ENCODE results near the gene ELF1.
A peak's percentile ranks its signal among the peaks of the same experiment; 100 is the strongest.
"Not testable (repeated sequence)": the region's sequence is repeated elsewhere in the genome, so short reads cannot be mapped to it uniquely, and the experiment has no call there.

ELF1 gene

DNA sequence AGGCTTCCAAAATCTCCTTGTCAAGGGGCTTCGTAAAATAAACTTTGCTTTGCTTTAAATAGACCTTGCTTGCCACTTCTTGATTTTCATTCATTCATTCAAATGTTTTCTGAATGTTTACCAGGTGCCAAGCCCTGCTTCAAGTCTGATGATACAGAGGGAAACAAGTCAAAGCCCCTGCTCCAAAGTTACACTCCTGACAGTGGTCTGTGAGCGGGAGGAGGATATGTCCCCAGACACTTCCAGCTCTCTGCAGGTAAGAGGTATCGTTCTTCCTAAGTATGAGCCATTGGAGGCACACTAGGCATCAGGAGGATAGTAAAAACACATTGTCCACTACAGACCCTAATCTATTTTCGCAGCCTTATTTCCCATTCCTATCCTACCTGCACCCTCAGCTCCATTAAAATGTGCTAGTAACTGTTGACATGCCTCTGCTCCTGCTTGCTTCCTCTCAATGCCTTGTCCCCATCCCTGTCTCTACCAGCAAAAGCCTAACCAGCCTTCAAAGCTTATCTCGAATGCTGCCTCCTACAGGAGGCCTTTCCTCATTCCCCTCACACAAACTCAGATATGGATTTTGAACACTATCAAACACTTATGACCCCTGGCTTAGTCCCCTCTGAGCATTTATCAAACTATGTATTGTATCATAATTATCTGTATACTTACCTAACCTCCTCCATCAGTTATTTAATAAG lies 36.0 kb upstream of the ELF1 start:
- peaks cover 4 to 16% of the 10 kb centered on the region in 2 donors for H3K36me3 Mint-ChIP-seq
- H3K27me3 Mint-ChIP-seq, result no peaks in the 10 kb centered on the region
- H3K4me3 Mint-ChIP-seq, result peak overlapping the region in 1 of 2 donors; percentile 11
- peaks cover 35 to 80% of the 10 kb centered on the region in 2 donors for H3K4me1 Mint-ChIP-seq
- DNase-seq (no peak), ATAC-seq (replicated peaks) (no peak)
- peak overlapping the region; percentile 7 for H3K27ac Mint-ChIP-seq
- H3K9me3 Mint-ChIP-seq, result no peaks in the 10 kb centered on the region

DNA sequence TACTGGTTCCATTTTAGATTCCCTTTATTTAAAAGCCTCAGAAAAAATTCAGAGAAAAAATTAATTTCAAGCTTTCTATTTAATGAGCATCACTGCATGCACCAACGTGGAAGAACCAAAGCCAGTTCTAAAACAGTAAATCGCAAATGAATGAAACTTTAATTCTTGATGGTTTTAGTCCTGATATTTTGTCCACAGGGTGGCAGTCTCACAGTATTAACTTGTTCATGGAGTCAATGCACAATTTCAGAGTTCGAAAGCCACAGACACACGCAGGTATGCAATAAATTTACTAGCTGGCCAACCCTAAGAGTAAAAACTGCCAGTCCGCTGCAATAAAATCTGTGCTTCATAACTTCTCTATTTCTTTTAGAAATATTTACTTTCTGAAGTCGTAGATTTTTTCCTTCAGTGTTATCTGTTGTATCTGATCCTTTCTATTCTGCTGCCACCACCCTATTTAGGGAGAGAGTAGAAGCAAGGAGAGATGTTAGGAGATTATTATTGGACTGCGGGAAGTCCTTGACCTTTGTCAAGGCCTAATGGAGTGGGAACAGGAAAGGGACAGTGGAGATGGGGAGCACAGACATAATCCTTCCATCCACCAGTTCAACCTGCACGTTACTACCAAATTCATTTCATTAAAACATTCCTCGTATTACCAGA lies 35.2 kb upstream of the ELF1 start:
- Mint-ChIP-seq H3K9me3 (no peaks in the 10 kb centered on the region), H3K36me3 (peaks cover 8 to 20% of the 10 kb centered on the region in 2 donors), H3K27me3 (no peaks in the 10 kb centered on the region), H3K4me1 (peaks cover 40 to 80% of the 10 kb centered on the region in 2 donors), H3K4me3 (peak overlapping the region in 1 of 2 donors; percentile 65), H3K27ac (no peak overlapping the region)
- DNase-seq (no peak), ATAC-seq (replicated peaks) (peak; percentile 28 to 50)

DNA sequence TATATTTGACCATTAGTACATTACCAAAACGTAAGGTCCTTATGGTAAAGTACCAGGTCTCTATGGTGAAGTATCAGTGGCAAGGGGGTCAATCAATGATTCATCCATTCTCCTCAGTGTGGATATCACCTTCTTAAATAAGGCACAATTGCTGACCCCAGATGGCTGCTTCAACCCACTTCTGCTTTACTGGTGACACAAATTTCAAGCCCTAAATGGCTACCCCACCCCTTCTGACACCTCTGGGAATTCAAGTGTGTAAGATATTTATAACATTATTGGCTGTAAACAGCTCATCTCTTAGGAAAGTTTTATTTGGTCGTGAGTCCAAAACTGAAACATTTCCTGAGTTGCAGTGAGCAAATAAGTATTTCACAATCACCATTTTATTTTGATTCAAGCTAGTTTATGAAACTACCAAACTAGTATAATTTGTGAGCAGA lies 34.3 kb upstream of the ELF1 start:
- Mint-ChIP-seq H3K9me3 (peaks cover 3 to 5% of the 10 kb centered on the region in 2 donors), H3K36me3 (peaks cover 16 to 28% of the 10 kb centered on the region in 2 donors), H3K27me3 (no peaks in the 10 kb centered on the region), H3K4me1 (peaks cover 46 to 80% of the 10 kb centered on the region in 2 donors), H3K27ac (peak overlapping the region; percentile 82), H3K4me3 (peak overlapping the region; percentile 58 to 65)
- ATAC-seq (replicated peaks) (peak; percentile 95), DNase-seq (peak; percentile 66)

DNA sequence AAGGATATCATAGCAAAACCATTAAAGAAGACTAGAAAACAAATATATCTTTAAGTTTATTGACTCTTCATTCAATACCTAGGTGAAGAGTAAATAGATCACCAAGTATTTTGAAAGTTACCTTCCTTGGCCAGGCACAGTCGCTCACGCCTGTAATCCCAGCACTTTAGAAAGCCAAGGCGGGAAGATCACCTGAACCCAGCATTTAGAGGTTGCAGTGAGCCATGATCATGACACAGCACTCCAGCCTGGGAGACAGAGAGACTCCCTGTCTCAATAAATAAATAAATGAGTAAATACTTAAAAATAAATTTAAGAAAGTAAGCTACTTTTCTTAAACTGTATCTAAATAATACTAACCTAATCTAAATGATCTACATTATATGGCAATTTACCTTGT lies 33.3 kb upstream of the ELF1 start:
- peaks cover 16 to 29% of the 10 kb centered on the region in 2 donors for H3K36me3 Mint-ChIP-seq
- H3K27ac Mint-ChIP-seq, result no peak overlapping the region
- H3K27me3 Mint-ChIP-seq, result no peaks in the 10 kb centered on the region
- DNase-seq (no peak), ATAC-seq (replicated peaks) (no peak)
- H3K4me3 Mint-ChIP-seq, result no peak overlapping the region
- H3K4me1 Mint-ChIP-seq, result peaks cover 41 to 73% of the 10 kb centered on the region in 2 donors
- H3K9me3 Mint-ChIP-seq, result peaks cover 3 to 5% of the 10 kb centered on the region in 2 donors

DNA sequence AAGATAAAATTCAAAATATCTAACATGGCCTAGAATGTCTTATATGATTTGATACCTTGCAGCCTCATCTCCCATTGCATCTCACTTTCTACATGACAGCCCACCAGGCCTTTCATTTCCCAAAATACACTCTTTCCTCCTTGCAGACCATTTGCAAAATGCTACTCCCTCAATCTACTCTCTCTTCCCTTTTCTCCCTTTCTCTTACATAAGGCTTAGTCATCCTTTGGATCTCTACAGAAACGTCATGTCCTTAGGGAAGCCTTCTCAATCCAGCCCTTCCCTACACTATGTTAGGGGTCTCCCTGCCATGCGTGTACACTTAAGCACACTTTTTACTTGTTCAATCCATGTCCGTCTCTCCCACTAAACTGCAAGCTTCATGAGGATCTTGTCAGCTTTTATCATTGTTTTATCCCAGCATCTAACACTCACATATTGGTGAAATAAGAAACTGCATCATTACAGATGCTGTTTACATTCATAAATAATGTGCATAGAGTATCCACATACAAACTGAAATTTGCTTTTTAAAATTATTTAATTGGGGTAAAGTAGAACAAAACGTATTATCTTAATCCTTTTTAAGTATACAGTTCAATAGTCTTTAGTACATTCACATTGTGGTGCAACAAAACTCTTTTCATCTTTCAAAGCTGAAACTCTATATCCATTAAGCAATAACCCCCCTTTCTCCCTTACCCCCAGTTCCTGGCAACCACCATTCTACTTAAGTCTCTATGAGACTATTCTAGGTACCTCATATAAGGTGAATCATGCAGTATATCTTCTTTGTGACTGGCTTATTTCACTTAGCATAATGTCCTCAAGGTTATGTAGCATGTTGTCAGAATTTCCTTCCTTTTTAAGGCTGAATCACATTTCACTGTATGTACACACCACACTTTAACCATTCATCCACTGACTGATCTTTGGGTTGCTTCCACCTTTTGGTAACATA lies 30.6 kb upstream of the ELF1 start:
- H3K27ac Mint-ChIP-seq, result peak overlapping the region; percentile 4
- H3K9me3 Mint-ChIP-seq, result peaks cover 5 to 6% of the 10 kb centered on the region in 2 donors
- ATAC-seq (replicated peaks), result no peak
- H3K4me3 Mint-ChIP-seq, result peak overlapping the region in 1 of 2 donors; percentile 23
- no peak for DNase-seq
- no peaks in the 10 kb centered on the region for H3K27me3 Mint-ChIP-seq
- peaks cover 28 to 56% of the 10 kb centered on the region in 2 donors for H3K4me1 Mint-ChIP-seq
- H3K36me3 Mint-ChIP-seq, result peaks cover 22 to 39% of the 10 kb centered on the region in 2 donors

DNA sequence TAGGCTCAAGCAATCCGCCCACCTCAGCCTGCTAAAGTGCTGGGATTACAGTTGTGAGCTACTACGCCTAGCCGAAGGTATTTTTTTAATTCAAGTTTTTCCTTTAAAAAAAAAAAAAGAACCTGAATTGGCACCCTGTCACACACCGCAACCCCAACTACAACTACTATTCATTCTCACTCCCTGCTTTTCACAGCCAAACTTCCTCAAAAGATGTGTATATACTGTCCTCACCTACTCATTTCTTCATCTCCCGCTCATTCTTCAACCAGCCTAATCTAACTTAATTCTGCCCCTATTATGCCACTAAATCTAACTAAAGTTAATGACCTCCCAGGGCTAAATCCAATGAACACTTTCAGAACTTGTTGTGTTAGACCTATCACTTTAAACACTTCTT lies 29.5 kb upstream of the ELF1 start:
- peaks cover 25 to 46% of the 10 kb centered on the region in 2 donors for H3K4me1 Mint-ChIP-seq
- H3K27me3 Mint-ChIP-seq, result no peaks in the 10 kb centered on the region
- H3K4me3 Mint-ChIP-seq, result no peak overlapping the region
- DNase-seq (no peak), ATAC-seq (replicated peaks) (no peak)
- peaks cover 22 to 39% of the 10 kb centered on the region in 2 donors for H3K36me3 Mint-ChIP-seq
- peaks cover 5 to 6% of the 10 kb centered on the region in 2 donors for H3K9me3 Mint-ChIP-seq
- H3K27ac Mint-ChIP-seq, result no peak overlapping the region

DNA sequence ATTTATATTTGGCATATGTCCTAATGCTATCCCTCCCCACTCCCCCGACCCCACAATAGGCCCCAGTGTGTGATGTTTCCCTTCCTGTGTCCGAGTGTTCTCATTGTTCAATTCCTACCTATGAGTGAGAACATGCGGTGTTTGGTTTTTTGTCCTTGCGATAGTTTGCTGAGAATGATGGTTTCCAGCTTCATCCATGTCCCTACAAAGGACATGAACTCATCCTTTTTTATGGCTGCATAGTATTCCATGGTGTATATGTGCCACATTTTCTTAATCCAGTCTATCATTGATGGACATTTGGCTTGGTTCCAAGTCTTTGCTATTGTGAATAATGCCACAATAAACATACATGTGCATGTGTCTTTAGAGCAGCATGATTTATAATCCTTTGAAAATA lies 23.3 kb upstream of the ELF1 start:
- H3K27me3 Mint-ChIP-seq; DNase-seq; H3K4me3 Mint-ChIP-seq; H3K9me3 Mint-ChIP-seq; ATAC-seq (replicated peaks); H3K27ac Mint-ChIP-seq: not testable (repeated sequence)
- peaks cover 17 to 27% of the 10 kb centered on the region in 2 donors for H3K4me1 Mint-ChIP-seq
- peaks cover 15 to 22% of the 10 kb centered on the region in 2 donors for H3K36me3 Mint-ChIP-seq

DNA sequence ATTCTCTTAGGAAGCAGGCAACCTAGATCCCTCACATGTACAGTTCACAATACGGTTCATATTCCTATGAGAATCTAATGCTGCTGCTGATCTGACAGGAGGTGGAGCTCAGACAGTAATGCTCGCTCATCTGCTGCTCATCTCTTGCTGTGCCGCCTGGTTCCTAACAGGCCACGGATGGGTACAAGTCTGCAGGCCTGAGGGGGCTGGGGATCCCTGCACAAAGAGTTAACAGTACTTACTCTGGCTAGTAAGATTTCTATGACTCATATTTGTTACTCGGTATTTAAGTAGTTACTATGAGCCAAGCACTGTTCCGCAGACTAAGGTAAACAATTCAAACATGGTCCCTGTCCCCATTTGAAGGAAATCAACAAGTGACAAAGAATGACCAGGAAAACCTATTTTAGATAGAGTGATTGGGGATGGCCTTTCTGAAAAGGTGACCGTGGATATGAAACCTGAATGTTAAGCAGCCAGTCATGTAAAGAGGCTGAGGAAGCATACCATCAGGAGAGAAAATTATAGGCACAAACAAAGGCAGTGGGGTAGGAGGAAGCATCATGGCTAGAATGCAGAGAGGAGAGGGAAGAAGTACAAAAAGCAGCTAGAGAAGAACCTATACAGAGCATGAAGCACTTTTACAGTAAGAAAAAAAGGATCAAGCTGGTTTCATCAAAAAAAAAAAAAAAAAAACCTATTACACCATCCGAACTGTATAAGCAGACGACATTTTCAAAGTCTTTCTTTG lies 21.6 kb upstream of the ELF1 start:
- Mint-ChIP-seq H3K9me3 (peaks cover 0 to 5% of the 10 kb centered on the region in 2 donors), H3K27me3 (no peaks in the 10 kb centered on the region), H3K27ac (no peak overlapping the region), H3K36me3 (peaks cover 5 to 12% of the 10 kb centered on the region in 2 donors), H3K4me3 (no peak overlapping the region), H3K4me1 (peaks cover 17 to 27% of the 10 kb centered on the region in 2 donors)
- DNase-seq (no peak), ATAC-seq (replicated peaks) (no peak)

DNA sequence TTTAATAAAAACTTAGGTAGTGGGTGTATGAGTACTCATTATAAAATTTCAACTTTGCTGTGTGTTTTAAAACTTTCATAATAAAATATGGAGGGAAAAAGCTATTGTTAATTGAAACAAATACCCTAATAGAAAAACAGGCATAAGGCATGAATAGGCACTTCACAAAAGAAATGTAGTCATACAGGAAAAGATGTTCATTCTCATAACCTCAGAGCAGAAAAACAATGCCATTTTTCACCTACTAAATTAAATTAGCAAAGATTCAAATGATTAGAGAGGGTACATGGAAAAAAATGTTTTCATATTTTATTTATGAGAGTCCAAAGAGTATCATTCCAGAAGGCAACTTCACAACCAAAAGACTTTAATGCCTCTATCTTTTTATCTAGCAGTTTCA lies 20.6 kb upstream of the ELF1 start:
- ATAC-seq (replicated peaks) (no peak), DNase-seq (no peak)
- peaks cover 0 to 3% of the 10 kb centered on the region in 2 donors for H3K9me3 Mint-ChIP-seq
- peaks cover 20 to 27% of the 10 kb centered on the region in 2 donors for H3K4me1 Mint-ChIP-seq
- no peaks in the 10 kb centered on the region for H3K27me3 Mint-ChIP-seq
- no peak overlapping the region for H3K4me3 Mint-ChIP-seq
- H3K36me3 Mint-ChIP-seq, result peaks cover 7% of the 10 kb centered on the region in 2 donors
- H3K27ac Mint-ChIP-seq, result no peak overlapping the region

DNA sequence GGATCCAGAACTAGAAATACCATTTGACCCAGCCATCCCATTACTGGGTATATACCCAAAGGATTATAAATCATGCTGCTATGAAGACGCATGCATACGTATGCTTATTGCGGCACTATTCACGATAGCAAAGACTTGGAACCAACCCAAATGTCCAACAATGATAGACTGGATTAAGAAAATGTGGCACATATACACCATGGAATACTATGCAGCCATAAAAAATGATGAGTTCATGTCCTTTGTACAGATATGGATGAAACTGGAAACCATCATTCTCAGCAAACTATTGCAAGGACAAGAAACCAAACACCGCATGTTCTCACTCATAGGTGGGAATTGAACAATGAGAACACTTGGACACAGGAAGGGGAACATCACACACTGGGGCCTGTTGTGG lies 17.4 kb upstream of the ELF1 start:
- not testable (repeated sequence) for H3K27me3 Mint-ChIP-seq; ATAC-seq (replicated peaks); H3K4me3 Mint-ChIP-seq; H3K9me3 Mint-ChIP-seq; H3K27ac Mint-ChIP-seq; DNase-seq
- H3K4me1 Mint-ChIP-seq, result peaks cover 22 to 41% of the 10 kb centered on the region in 2 donors
- peaks cover 7 to 12% of the 10 kb centered on the region in 2 donors for H3K36me3 Mint-ChIP-seq

DNA sequence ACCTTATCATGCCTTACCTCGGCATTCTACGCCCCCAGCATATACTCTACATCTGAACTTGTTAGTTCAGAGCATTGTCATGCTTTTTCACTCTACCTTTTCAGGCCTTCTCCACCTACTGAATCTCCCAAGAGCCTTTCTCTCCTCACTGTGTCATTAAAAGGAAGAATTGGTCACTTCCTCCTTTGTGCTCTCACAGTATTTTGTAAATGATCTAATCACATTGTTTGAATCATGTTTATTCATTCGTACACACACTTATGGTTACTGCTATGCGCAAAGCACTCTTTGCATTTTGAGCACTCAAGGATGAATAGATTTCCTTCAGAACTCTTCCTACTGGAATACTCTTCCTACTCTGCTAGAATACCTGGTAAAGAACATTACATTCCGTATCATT lies 15.8 kb upstream of the ELF1 start:
- ATAC-seq (replicated peaks), result peak; percentile 63 to 67
- peaks cover 18 to 35% of the 10 kb centered on the region in 2 donors for H3K4me1 Mint-ChIP-seq
- H3K9me3 Mint-ChIP-seq, result peaks cover 0 to 2% of the 10 kb centered on the region in 2 donors
- peaks cover 8 to 18% of the 10 kb centered on the region in 2 donors for H3K36me3 Mint-ChIP-seq
- no peaks in the 10 kb centered on the region for H3K27me3 Mint-ChIP-seq
- no peak for DNase-seq
- no peak overlapping the region for H3K27ac Mint-ChIP-seq
- no peak overlapping the region for H3K4me3 Mint-ChIP-seq

DNA sequence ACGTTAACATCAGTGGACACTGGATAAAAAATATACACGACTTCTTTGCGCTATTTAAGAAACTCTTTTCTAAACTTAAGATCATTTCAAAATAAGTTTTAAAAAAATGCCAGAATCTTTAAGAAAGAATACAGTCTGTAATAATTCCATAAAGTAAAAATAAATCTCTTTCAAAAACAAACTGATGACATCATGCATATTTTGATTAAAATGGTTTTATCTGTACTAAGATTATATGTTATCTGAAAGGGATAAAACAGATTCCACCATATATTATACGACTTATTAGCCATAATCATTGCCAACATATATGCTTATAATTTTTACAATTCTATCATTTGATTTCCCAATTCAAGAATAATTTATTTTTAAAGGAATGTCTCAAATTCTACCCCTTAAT lies 15.3 kb upstream of the ELF1 start:
- Mint-ChIP-seq H3K9me3 (peaks cover 0 to 2% of the 10 kb centered on the region in 2 donors), H3K27ac (no peak overlapping the region), H3K27me3 (no peaks in the 10 kb centered on the region), H3K36me3 (peaks cover 8 to 21% of the 10 kb centered on the region in 2 donors), H3K4me3 (no peak overlapping the region), H3K4me1 (peaks cover 18 to 35% of the 10 kb centered on the region in 2 donors)
- DNase-seq, result no peak
- no peak for ATAC-seq (replicated peaks)

DNA sequence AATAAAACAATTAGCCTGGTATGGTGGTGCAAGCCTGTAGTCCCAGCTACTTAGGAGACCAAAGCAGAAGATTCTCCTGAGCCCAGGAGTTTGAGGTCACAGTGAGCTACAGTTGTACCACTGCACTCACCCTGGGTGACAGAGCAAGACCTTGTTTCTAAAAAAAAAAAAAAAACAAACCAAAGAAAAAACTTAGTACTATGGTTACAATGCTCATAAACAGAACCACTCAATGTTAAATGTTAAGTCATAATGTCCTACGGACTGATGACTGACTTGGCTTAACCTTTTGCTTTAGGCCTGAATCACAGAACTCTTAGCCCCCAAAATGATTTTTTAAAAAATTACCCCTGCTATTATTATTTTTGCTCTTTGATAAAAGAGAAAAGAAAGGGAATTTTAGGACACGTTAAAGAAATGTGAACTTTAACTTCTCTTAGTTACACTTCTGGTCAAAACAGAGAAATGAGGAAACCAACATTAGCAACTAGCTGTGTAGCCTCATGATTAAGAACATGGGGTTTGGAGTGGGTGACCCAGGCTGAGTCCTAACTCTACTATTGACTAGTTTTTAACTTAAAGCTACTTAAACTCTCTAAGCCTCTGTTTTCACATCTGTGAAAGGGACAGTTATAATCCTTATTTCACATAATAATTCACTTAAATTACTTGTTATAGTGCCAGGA lies 13.7 kb upstream of the ELF1 start:
- no peak overlapping the region for H3K4me3 Mint-ChIP-seq
- peaks cover 9 to 21% of the 10 kb centered on the region in 2 donors for H3K36me3 Mint-ChIP-seq
- H3K27me3 Mint-ChIP-seq, result no peaks in the 10 kb centered on the region
- H3K27ac Mint-ChIP-seq, result no peak overlapping the region
- ATAC-seq (replicated peaks) (peak; percentile 83 to 85), DNase-seq (no peak)
- peaks cover 22 to 40% of the 10 kb centered on the region in 2 donors for H3K4me1 Mint-ChIP-seq
- peaks cover 0 to 2% of the 10 kb centered on the region in 2 donors for H3K9me3 Mint-ChIP-seq
